Mesenchymal stem cell (in vitro differentiated cells and primary cell): ENCODE measurements around the gene TRMT10B.

Experiments used
- DNase-seq: peaks from one replicate; pipeline ENCODE4 v3.0.0-alpha.2; 2013
- H2AFZ ChIP-seq: one replicate; pipeline ENCODE4 v1.6.1; 2013; ENCODE audit warnings: low read depth, mild to moderate bottlenecking, control low read depth, inconsistent platforms, low read length, moderate library complexity
- H2AK5ac ChIP-seq: 2 replicates; pipeline ENCODE4 v1.6.1; 2013; ENCODE audit warnings: low read length, moderate library complexity, mild to moderate bottlenecking, inconsistent platforms; ENCODE audit not compliant: severe bottlenecking
- H2BK120ac ChIP-seq: one replicate; pipeline ENCODE4 v1.6.1; 2013; ENCODE audit warnings: low read depth, mild to moderate bottlenecking, inconsistent platforms, low read length, moderate library complexity
- H2BK12ac ChIP-seq, 2 experiments: one replicate each; pipeline ENCODE4 v1.6.1; 2013; ENCODE audit warnings: inconsistent platforms in 2 of 2, low read length in 2 of 2, mild to moderate bottlenecking in 2 of 2, moderate library complexity in 2 of 2, control low read depth in 1 of 2
- H2BK15ac ChIP-seq: one replicate; pipeline ENCODE4 v1.6.1; 2013; ENCODE audit warnings: mild to moderate bottlenecking, low read depth, inconsistent platforms; ENCODE audit not compliant: poor library complexity, severe bottlenecking
- H2BK5ac ChIP-seq: 2 replicates; pipeline ENCODE4 v1.6.1; 2013; ENCODE audit warnings: low read depth, mild to moderate bottlenecking, low read length, control low read depth, inconsistent platforms; ENCODE audit not compliant: poor library complexity, severe bottlenecking
- H3K14ac ChIP-seq, 2 experiments: one replicate each; pipeline ENCODE4 v1.6.1; 2013; ENCODE audit warnings: inconsistent platforms in 2 of 2, low read length in 2 of 2, control low read depth in 1 of 2, mild to moderate bottlenecking in 1 of 2, moderate library complexity in 1 of 2
- H3K18ac ChIP-seq, 2 experiments: one replicate each; pipeline ENCODE4 v1.6.1; 2013; ENCODE audit warnings: inconsistent platforms in 2 of 2, low read length in 2 of 2, control low read depth in 1 of 2, low read depth in 1 of 2, mild to moderate bottlenecking in 1 of 2
- H3K23ac ChIP-seq, 2 experiments: one replicate each; pipeline ENCODE4 v1.6.1; 2013; ENCODE audit warnings: inconsistent platforms in 2 of 2, low read length in 2 of 2, mild to moderate bottlenecking in 2 of 2, moderate library complexity in 2 of 2, control low read depth in 1 of 2
- H3K27ac ChIP-seq: 2 replicates; pipeline ENCODE4 v1.5.1; 2013; ENCODE audit warnings: mild to moderate bottlenecking, moderate library complexity, low read length, control low read depth, inconsistent platforms; ENCODE audit not compliant: poor library complexity, severe bottlenecking
- H3K27me3 ChIP-seq, 2 experiments: 2 replicates each; pipeline versions ENCODE4 v1.6.1 to v1.7.0; 2013; ENCODE audit warnings: low read length in 2 of 2, mild to moderate bottlenecking in 2 of 2, moderate library complexity in 2 of 2, control low read depth in 1 of 2, inconsistent platforms in 1 of 2; ENCODE audit not compliant: control insufficient read depth in 1 of 2, insufficient read depth in 1 of 2
- H3K36me3 ChIP-seq, 2 experiments: 2 replicates each; pipeline versions ENCODE4 v1.6.1 to v1.7.0; 2013; ENCODE audit warnings: low read length in 2 of 2, control low read depth in 1 of 2, inconsistent platforms in 1 of 2, low read depth in 1 of 2, mild to moderate bottlenecking in 1 of 2; ENCODE audit not compliant: insufficient read depth in 2 of 2, control insufficient read depth in 1 of 2
- H3K4ac ChIP-seq, 2 experiments: one replicate each; pipeline ENCODE4 v1.6.1; 2013; ENCODE audit warnings: inconsistent platforms in 2 of 2, low read length in 2 of 2, mild to moderate bottlenecking in 2 of 2, moderate library complexity in 2 of 2, control low read depth in 1 of 2, low read depth in 1 of 2
- H3K4me1 ChIP-seq: 2 replicates; pipeline ENCODE4 v1.6.1; 2013; ENCODE audit warnings: low read depth, low read length, control low read depth; ENCODE audit not compliant: control insufficient read depth, insufficient read depth
- H3K4me2 ChIP-seq: 2 replicates; pipeline ENCODE4 v1.6.1; 2013; ENCODE audit warnings: low read length, mild to moderate bottlenecking, inconsistent platforms; ENCODE audit not compliant: poor library complexity, severe bottlenecking
- H3K4me3 ChIP-seq, 2 experiments: 2 replicates each; pipeline versions ENCODE4 v1.5.1 to v1.7.0; 2013; ENCODE audit warnings: low read length in 2 of 2, mild to moderate bottlenecking in 2 of 2, control low read depth in 1 of 2, low read depth in 1 of 2; ENCODE audit not compliant: insufficient read depth in 1 of 2
- H3K79me1 ChIP-seq: replicated peaks from 2 replicates; pipeline ENCODE4 v1.6.1; 2013; ENCODE audit warnings: mild to moderate bottlenecking, control low read depth, low read length, inconsistent platforms; ENCODE audit not compliant: poor library complexity, severe bottlenecking
- H3K9ac ChIP-seq: 2 replicates; pipeline ENCODE4 v1.7.0; 2013; ENCODE audit warnings: mild to moderate bottlenecking, low read length, moderate library complexity
- H3K9me3 ChIP-seq: 2 replicates; pipeline ENCODE4 v1.7.0; 2013; ENCODE audit warnings: mild to moderate bottlenecking, low read length; ENCODE audit not compliant: control insufficient read depth
- H4K8ac ChIP-seq: one replicate; pipeline ENCODE4 v1.6.1; 2013; ENCODE audit warnings: inconsistent platforms, mild to moderate bottlenecking, low read length, moderate library complexity
- H4K91ac ChIP-seq: one replicate; pipeline ENCODE4 v1.6.1; 2013; ENCODE audit warnings: mild to moderate bottlenecking, low read length, inconsistent platforms
- WGBS: methylation state at CpG from one replicate; pipeline ENCODE4 v1.1.7; 2013; ENCODE audit warnings: mixed read lengths; 5-methylcytosine and 5-hydroxymethylcytosine counted together

TRMT10B gene

DNA sequence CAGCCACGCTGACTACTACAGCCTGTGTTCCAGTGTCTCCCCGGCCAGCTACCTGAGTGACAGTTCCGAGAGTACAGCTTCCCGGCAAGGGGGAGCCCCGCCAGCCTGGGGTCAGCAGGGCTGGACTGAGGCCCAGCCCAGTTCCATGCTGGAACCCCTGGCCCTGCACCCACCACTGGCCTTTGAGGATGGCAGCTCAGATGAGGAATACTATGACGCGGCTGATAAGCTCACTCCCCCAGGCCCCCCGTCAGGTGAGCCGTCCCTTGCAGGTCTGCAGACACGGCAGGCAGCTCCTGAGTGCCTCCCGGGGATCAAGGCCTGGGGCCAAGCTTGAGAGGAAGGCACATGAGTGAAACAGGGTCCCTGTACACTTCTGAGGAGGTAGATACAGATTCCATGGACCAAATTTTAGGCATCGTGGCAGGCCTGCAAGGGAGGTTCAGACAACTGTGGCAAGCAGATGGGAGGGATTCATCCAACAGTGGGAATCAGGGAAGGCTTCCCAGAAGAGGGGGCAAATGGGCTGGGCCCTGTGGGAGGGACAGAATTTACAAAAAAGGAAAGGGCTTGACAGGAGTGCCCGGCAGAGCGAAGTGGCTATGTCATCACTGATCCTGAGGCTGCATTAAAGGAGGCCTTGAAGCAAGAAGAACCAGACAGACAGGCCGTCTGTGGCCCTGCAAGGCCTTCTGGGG is 12.8 kb upstream of the TRMT10B start:
- Histone ChIP-seq H3K9ac (no peak overlapping the region), H4K8ac (no peak overlapping the region), H3K14ac (no peak overlapping the region), H4K91ac (no peak overlapping the region), H3K79me1 (no peaks in the 10 kb centered on the region), H3K4me1 (no peaks in the 10 kb centered on the region), H2BK12ac (no peak overlapping the region), H3K9me3 (no peaks in the 10 kb centered on the region), H3K27ac (no peak overlapping the region), H2BK5ac (no peak overlapping the region), H3K18ac (no peak overlapping the region), H2AK5ac (no peak overlapping the region), H3K4me2 (no peak overlapping the region), H3K4ac (no peak overlapping the region), H3K23ac (no peak overlapping the region), H2AFZ (no peak overlapping the region), H3K4me3 (no peak overlapping the region), H2BK15ac (no peak overlapping the region), H3K27me3 (peaks cover 0 to 50% of the 10 kb centered on the region in 2 experiments), H2BK120ac (no peak overlapping the region), H3K36me3 (peaks cover 0 to 47% of the 10 kb centered on the region in 2 experiments)
- 88% methylated on average over 15 of the region's 15 CpGs for WGBS
- no peak for DNase-seq

DNA sequence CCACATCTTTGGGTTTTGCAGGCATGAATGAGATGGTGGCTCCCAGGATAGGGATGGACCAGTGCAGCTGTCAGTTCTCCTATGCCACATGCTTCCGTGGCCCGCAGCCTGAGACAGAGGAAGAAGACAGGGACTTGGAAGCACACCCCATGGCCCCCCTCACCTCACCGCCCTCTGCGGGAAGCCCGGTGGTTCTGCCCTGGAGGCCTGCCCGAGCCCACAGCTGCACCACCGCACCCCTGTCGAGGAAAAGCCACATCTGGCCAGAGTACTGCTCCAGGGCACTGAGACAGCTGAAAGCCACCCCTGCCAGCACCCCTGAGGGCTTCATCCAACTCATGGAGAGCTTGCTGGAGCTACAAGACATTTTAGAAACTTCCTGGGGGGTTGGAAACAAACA is 7.6 kb upstream of the TRMT10B start:
- Histone ChIP-seq H3K14ac (no peak overlapping the region), H3K79me1 (no peaks in the 10 kb centered on the region), H4K91ac (no peak overlapping the region), H3K23ac (no peak overlapping the region), H2AFZ (no peak overlapping the region), H2BK15ac (no peak overlapping the region), H3K9ac (no peak overlapping the region), H3K4me1 (no peaks in the 10 kb centered on the region), H2AK5ac (no peak overlapping the region), H3K9me3 (no peaks in the 10 kb centered on the region), H3K4me3 (no peak overlapping the region), H3K4ac (peak overlapping the region in 1 of 2 experiments; percentile 9), H4K8ac (no peak overlapping the region), H3K4me2 (no peak overlapping the region), H3K36me3 (peaks cover 0 to 21% of the 10 kb centered on the region in 2 experiments), H3K27me3 (peaks cover 0 to 27% of the 10 kb centered on the region in 2 experiments), H3K27ac (no peak overlapping the region), H2BK12ac (no peak overlapping the region), H2BK5ac (no peak overlapping the region), H2BK120ac (no peak overlapping the region), H3K18ac (no peak overlapping the region)
- no peak for DNase-seq
- WGBS: 86% methylated on average over 8 of the region's 8 CpGs

DNA sequence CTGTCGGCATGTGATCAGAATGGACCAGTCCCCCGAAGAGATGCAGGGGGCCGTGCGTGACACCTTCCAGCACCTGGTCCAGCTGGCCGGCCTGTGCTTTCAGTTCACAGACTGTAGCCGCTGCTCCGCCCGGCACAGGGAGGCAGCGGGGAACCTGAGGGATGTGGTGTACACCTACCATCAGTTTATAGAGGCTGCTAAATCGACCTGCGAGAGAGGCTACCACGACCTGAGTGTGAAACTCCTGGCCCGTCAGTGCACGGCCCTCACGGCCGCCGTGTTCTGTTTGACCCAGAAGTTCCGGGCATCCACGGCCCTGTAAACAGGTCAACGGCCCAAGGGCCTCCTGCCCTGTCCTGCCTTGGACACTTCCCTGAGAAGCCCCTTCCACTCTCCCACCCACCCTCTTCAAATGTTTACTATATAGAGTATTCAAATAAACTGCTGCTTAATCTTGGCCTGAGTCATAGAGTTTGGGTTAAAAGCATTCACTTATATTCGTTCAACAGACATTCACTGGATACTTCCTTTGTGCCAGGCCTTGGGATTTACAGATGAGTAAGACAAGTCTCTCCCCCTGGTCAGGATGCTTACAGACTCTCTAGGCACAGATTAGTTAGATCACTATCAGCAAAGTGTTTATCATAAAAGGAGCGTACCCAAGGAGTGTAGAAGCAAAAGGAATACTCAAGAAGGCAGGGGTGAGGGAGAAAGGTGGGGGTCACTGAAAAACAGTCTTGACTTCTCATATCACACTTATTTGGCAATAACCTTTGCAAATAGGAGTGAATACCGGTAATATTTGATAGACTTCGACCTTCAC is 6.9 kb upstream of the TRMT10B start:
- no peak overlapping the region for H2AFZ ChIP-seq
- H2BK15ac ChIP-seq: no peak overlapping the region
- H2AK5ac ChIP-seq: no peak overlapping the region
- no peak overlapping the region for H3K18ac ChIP-seq
- H3K4me2 ChIP-seq: no peak overlapping the region
- H3K4ac ChIP-seq: no peak overlapping the region
- WGBS: 65% methylated on average over 22 of the region's 24 CpGs
- H3K27me3 ChIP-seq: peaks cover 0 to 21% of the 10 kb centered on the region in 2 experiments
- no peaks in the 10 kb centered on the region for H3K79me1 ChIP-seq
- H3K23ac ChIP-seq: no peak overlapping the region
- no peak overlapping the region for H4K91ac ChIP-seq
- no peaks in the 10 kb centered on the region for H3K9me3 ChIP-seq
- H3K14ac ChIP-seq: no peak overlapping the region
- H3K9ac ChIP-seq: no peak overlapping the region
- no peak overlapping the region for H3K4me3 ChIP-seq
- no peak overlapping the region for H3K27ac ChIP-seq
- peak; percentile 83 for DNase-seq
- H2BK12ac ChIP-seq: no peak overlapping the region
- H2BK5ac ChIP-seq: no peak overlapping the region
- H4K8ac ChIP-seq: peak overlapping the region; percentile 5
- peaks cover 0 to 15% of the 10 kb centered on the region in 2 experiments for H3K36me3 ChIP-seq
- H2BK120ac ChIP-seq: no peak overlapping the region
- no peaks in the 10 kb centered on the region for H3K4me1 ChIP-seq

GRCh38 chr9:37747271-37747753 is 6.3 kb upstream of the TRMT10B start:
- Histone ChIP-seq H3K4ac (no peak overlapping the region), H2AK5ac (no peak overlapping the region), H3K36me3 (peaks cover 0 to 9% of the 10 kb centered on the region in 2 experiments), H3K9ac (no peak overlapping the region), H2AFZ (no peak overlapping the region), H4K91ac (no peak overlapping the region), H2BK12ac (no peak overlapping the region), H3K4me3 (no peak overlapping the region), H3K4me1 (no peaks in the 10 kb centered on the region), H3K14ac (no peak overlapping the region), H3K18ac (no peak overlapping the region), H3K79me1 (no peaks in the 10 kb centered on the region), H2BK15ac (no peak overlapping the region), H3K9me3 (no peaks in the 10 kb centered on the region), H3K27me3 (peaks cover 0 to 14% of the 10 kb centered on the region in 2 experiments), H2BK5ac (no peak overlapping the region), H2BK120ac (no peak overlapping the region), H3K4me2 (no peak overlapping the region), H3K23ac (no peak overlapping the region), H3K27ac (no peak overlapping the region), H4K8ac (no peak overlapping the region)
- peak; percentile 78 for DNase-seq
- WGBS: 55% methylated on average over 2 of the region's 3 CpGs
